GM20000 (cell line): ENCODE data around the gene ZNF423.

Experiments
- DNase-seq: peaks from one replicate; pipeline ENCODE4 v3.0.0; 2012; ENCODE audit warnings: low spot score
- CTCF ChIP-seq: IDR thresholded peaks from 2 replicates; pipeline ENCODE4 v1.5.1; 2012; ENCODE audit warnings: mild to moderate bottlenecking, control low read depth; ENCODE audit errors: extremely low read depth, missing control alignments

Gene ZNF423

GRCh38 chr16:49855822-49856671, at the start of gene ZNF423:
Gene ZNF423 (minus strand): TSS chr16:49856112. CDS start chr16:49855774, 338 bp downstream.
- no peak for DNase-seq
- TF ChIP-seq CTCF = no peak

DNA sequence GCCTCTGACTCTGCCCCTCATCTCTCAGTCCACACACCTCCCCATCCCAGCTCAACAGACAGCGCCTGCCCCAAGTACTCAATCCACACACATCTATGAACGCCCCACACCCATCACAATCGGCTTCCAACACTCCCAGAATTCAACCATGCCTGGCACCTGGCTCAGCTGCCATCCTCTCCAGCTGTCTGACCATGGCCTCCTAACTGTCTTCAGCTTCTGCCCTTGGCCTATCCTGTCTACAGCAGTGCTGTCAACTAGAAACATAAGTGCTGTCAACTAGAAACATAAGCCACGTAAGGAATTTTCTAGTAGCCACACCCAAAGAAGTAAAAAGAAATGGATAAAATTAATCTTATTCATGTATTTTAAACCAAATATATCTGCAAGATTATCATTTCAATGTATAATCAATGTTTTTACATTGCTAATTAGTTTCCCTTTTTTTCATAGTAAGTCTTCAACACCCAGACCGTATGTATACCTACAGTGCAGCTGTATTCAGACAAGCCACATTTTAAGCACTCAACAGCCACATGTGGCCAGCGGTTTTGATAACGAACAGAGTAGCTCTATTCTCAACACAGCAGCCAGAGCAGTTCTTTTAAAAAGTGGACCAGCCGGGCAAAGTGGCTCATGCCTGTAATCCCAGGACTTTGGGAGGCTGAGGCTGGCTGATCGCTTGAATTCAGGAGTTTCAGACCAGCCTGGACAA, 48.6 kb upstream of the ZNF423 start:
- TF ChIP-seq CTCF = no peak

DNA sequence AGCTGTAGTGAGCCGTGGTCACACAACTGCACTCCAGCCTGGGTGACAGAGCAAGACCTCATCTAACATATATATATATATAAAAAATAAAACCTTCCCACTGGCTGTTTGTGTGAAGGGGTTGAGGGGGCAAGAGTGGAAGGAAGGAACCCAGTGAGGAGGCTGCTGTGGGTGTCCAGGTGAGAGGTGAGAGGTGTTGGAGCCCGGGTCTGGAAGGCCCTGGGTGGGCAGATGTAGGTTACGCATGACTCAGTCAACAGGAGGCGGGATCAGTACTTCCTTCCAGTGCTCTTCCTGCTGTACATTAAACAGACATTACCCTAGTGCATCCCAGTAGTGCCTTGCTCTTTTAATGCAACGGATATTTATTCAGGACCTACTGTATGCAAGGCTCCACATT, 47.0 kb upstream of the ZNF423 start:
- TF ChIP-seq CTCF = no peak
- no peak for DNase-seq

More for the DNA sequence above, 48.6 kb upstream of the ZNF423 start:
- no peak for DNase-seq

- TF ChIP-seq CTCF = no peak
- DNase-seq = no peak
Measured at GRCh38 chr16:49901711-49902110, 45.8 kb upstream of the ZNF423 start.

DNA sequence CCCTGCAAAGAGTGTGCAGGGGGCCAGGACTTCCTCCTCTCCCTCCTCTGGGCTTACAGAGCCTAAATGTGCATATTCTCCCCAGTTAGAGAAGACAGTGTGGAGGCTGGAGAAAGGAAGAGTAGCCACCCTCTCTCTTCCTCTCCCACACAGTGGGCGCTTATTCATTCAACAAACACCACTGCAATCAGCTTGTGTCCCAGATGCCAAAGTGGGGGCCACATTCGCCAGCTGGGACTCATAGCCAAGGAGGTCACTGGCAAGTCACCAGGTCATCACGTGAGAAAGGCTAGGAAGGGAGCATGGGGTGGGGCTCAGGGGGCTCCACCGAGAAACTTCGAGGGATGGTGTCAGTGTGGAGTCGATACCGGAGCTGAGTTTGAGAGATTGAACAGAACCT, 45.0 kb upstream of the ZNF423 start:
- no peak for DNase-seq
- TF ChIP-seq CTCF = no peak

DNA sequence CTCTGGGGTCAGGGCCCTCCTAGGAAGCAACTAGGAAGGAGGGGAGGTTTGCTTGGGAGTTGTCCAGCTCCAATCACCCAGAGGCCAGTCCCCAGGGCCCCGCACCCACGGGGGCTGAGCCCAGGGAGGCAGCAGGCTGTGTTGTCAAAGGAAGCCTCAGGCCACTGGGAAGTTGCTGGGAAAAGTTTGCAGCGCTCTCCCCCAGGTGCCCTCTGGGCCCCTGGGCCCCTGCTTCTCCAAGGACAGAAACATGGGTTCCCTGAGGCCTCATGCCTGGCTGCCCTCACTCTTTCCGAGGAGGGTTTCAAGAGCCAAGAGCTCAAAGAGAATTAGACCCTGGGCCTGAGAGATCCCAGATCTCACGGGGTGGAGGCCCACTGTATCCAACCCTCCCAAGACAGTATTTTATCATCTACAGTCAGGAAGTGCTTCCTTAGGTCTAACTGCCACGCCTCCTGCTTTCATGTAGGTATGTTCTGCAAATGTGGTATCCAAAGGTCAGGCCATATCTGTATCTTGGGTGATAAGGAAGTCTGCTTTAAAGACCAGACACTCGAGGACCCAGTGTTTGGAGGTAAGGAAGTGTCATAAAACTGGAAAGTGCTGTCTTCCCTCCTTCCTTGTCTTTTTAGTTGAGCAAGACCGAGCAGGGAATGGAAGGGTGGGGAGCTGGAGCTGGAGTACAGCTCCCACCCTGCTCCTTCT, 44.2 kb upstream of the ZNF423 start:
- DNase-seq = no peak
- TF ChIP-seq CTCF = no peak
